ENCODE results near the gene SLC28A3.

The SLC28A3 gene

GRCh38 chr9:84266087-84266561, 74.4 kb downstream of the SLC28A3 start:
- Mint-ChIP-seq H3K27ac (no peak overlapping the region), H3K27me3 (peaks cover 13% of the 10 kb centered on the region), H3K4me1 (peaks cover 9% of the 10 kb centered on the region), H3K4me3 (peak overlapping the region; percentile 25), H3K9me3 (no peaks in the 10 kb centered on the region), H3K36me3 (ENCODE audit: low read depth) (no peaks in the 10 kb centered on the region)
- DNase-seq (no peak), ATAC-seq (peak; percentile 52)

GRCh38 chr9:84264307-84265029, 76.1 kb downstream of the SLC28A3 start:
- H3K27me3 Mint-ChIP-seq, result peaks cover 2% of the 10 kb centered on the region
- H3K4me3 Mint-ChIP-seq, result no peak overlapping the region
- no peaks in the 10 kb centered on the region for H3K9me3 Mint-ChIP-seq
- ATAC-seq (no peak), DNase-seq (no peak)
- H3K36me3 Mint-ChIP-seq (ENCODE audit: low read depth), result no peaks in the 10 kb centered on the region
- H3K27ac Mint-ChIP-seq, result no peak overlapping the region
- peaks cover 11% of the 10 kb centered on the region for H3K4me1 Mint-ChIP-seq

GRCh38 chr9:84261070-84261746, 79.3 kb downstream of the SLC28A3 start:
- Mint-ChIP-seq H3K4me1 (peaks cover 6% of the 10 kb centered on the region), H3K27ac (no peak overlapping the region), H3K9me3 (no peaks in the 10 kb centered on the region), H3K27me3 (peaks cover 3% of the 10 kb centered on the region), H3K4me3 (no peak overlapping the region), H3K36me3 (ENCODE audit: low read depth) (no peaks in the 10 kb centered on the region)
- peak; percentile 72 for ATAC-seq
- peak; percentile 70 for DNase-seq

GRCh38 chr9:84258371-84258770, 82.2 kb downstream of the SLC28A3 start:
- ATAC-seq (no peak), DNase-seq (no peak)
- Mint-ChIP-seq H3K36me3 (ENCODE audit: low read depth) (no peaks in the 10 kb centered on the region), H3K4me3 (no peak overlapping the region), H3K4me1 (peaks cover 2% of the 10 kb centered on the region), H3K27me3 (peaks cover 3% of the 10 kb centered on the region), H3K27ac (no peak overlapping the region), H3K9me3 (no peaks in the 10 kb centered on the region)

- no peaks in the 10 kb centered on the region for H3K36me3 Mint-ChIP-seq (ENCODE audit: low read depth)
These were observed 84.9 kb downstream of the SLC28A3 start for GRCh38 chr9:84255696-84256095.

GRCh38 chr9:84254972-84255371, 85.6 kb downstream of the SLC28A3 start:
- Mint-ChIP-seq H3K4me3 (no peak overlapping the region), H3K4me1 (no peaks in the 10 kb centered on the region), H3K27ac (no peak overlapping the region), H3K36me3 (ENCODE audit: low read depth) (no peaks in the 10 kb centered on the region), H3K27me3 (peaks cover 5% of the 10 kb centered on the region), H3K9me3 (no peaks in the 10 kb centered on the region)
- DNase-seq, result no peak
- ATAC-seq, result no peak

More at GRCh38 chr9:84255696-84256095, 84.9 kb downstream of the SLC28A3 start:
- Mint-ChIP-seq H3K4me1 (no peaks in the 10 kb centered on the region), H3K27ac (no peak overlapping the region), H3K27me3 (peaks cover 5% of the 10 kb centered on the region), H3K9me3 (no peaks in the 10 kb centered on the region), H3K4me3 (no peak overlapping the region)
- ATAC-seq (no peak), DNase-seq (no peak)

GRCh38 chr9:84251921-84252320, 88.6 kb downstream of the SLC28A3 start:
- H3K27me3 Mint-ChIP-seq, result peaks cover 6% of the 10 kb centered on the region
- ATAC-seq (no peak), DNase-seq (no peak)
- H3K36me3 Mint-ChIP-seq (ENCODE audit: low read depth), result no peaks in the 10 kb centered on the region
- no peak overlapping the region for H3K4me3 Mint-ChIP-seq
- H3K27ac Mint-ChIP-seq, result no peak overlapping the region
- H3K9me3 Mint-ChIP-seq, result no peaks in the 10 kb centered on the region
- H3K4me1 Mint-ChIP-seq, result no peaks in the 10 kb centered on the region

- H3K27me3 Mint-ChIP-seq, result peaks cover 8% of the 10 kb centered on the region
- no peaks in the 10 kb centered on the region for H3K4me1 Mint-ChIP-seq
- DNase-seq, result no peak
- no peak for ATAC-seq
- no peaks in the 10 kb centered on the region for H3K36me3 Mint-ChIP-seq (ENCODE audit: low read depth)
- H3K27ac Mint-ChIP-seq, result no peak overlapping the region
- H3K9me3 Mint-ChIP-seq, result no peaks in the 10 kb centered on the region
- H3K4me3 Mint-ChIP-seq, result no peak overlapping the region
These were observed 98.7 kb downstream of the SLC28A3 start for GRCh38 chr9:84241817-84242373.

GRCh38 chr9:84239343-84239742, 101.2 kb downstream of the SLC28A3 start:
- no peak for DNase-seq
- Mint-ChIP-seq H3K4me1 (no peaks in the 10 kb centered on the region), H3K9me3 (no peaks in the 10 kb centered on the region), H3K27me3 (peaks cover 6% of the 10 kb centered on the region), H3K27ac (no peak overlapping the region), H3K4me3 (no peak overlapping the region), H3K36me3 (ENCODE audit: low read depth) (no peaks in the 10 kb centered on the region)
- no peak for ATAC-seq

GRCh38 chr9:84238652-84239051, 101.9 kb downstream of the SLC28A3 start:
- no peaks in the 10 kb centered on the region for H3K36me3 Mint-ChIP-seq (ENCODE audit: low read depth)
- no peak for ATAC-seq
- H3K4me3 Mint-ChIP-seq, result no peak overlapping the region
- H3K27ac Mint-ChIP-seq, result no peak overlapping the region
- no peaks in the 10 kb centered on the region for H3K9me3 Mint-ChIP-seq
- DNase-seq, result no peak
- peaks cover 5% of the 10 kb centered on the region for H3K27me3 Mint-ChIP-seq
- no peaks in the 10 kb centered on the region for H3K4me1 Mint-ChIP-seq

- H3K36me3 Mint-ChIP-seq (ENCODE audit: low read depth), result no peaks in the 10 kb centered on the region
- ATAC-seq (no peak), DNase-seq (no peak)
- no peaks in the 10 kb centered on the region for H3K9me3 Mint-ChIP-seq
- no peak overlapping the region for H3K4me3 Mint-ChIP-seq
- no peak overlapping the region for H3K27ac Mint-ChIP-seq
- no peaks in the 10 kb centered on the region for H3K4me1 Mint-ChIP-seq
- H3K27me3 Mint-ChIP-seq, result peaks cover 5% of the 10 kb centered on the region
These were observed 105.0 kb downstream of the SLC28A3 start for GRCh38 chr9:84235511-84235910.

GRCh38 chr9:84230355-84231145, 110.0 kb downstream of the SLC28A3 start:
- H3K4me3 Mint-ChIP-seq, result no peak overlapping the region
- no peaks in the 10 kb centered on the region for H3K9me3 Mint-ChIP-seq
- H3K27me3 Mint-ChIP-seq, result no peaks in the 10 kb centered on the region
- H3K27ac Mint-ChIP-seq, result no peak overlapping the region
- no peaks in the 10 kb centered on the region for H3K4me1 Mint-ChIP-seq
- H3K36me3 Mint-ChIP-seq (ENCODE audit: low read depth), result no peaks in the 10 kb centered on the region
- DNase-seq (no peak), ATAC-seq (no peak)

- ATAC-seq, result no peak
- H3K27ac Mint-ChIP-seq, result no peak overlapping the region
- no peak for DNase-seq
- H3K9me3 Mint-ChIP-seq, result no peaks in the 10 kb centered on the region
- H3K36me3 Mint-ChIP-seq (ENCODE audit: low read depth), result no peaks in the 10 kb centered on the region
- H3K27me3 Mint-ChIP-seq, result no peaks in the 10 kb centered on the region
- H3K4me3 Mint-ChIP-seq, result no peak overlapping the region
- no peaks in the 10 kb centered on the region for H3K4me1 Mint-ChIP-seq
These were observed 111.4 kb downstream of the SLC28A3 start for GRCh38 chr9:84229191-84229590.

- Mint-ChIP-seq H3K36me3 (ENCODE audit: low read depth) (no peaks in the 10 kb centered on the region), H3K4me3 (no peak overlapping the region), H3K9me3 (no peaks in the 10 kb centered on the region), H3K27ac (no peak overlapping the region), H3K4me1 (no peaks in the 10 kb centered on the region), H3K27me3 (peaks cover 2% of the 10 kb centered on the region)
- DNase-seq, result no peak
- no peak for ATAC-seq
These were observed 112.3 kb downstream of the SLC28A3 start for GRCh38 chr9:84228130-84228720.
